Type B pancreatic cell (in vitro differentiated cells): ENCODE results near the gene RAB23. TPM values are rescaled to one million over a fixed set of nuclear protein-coding genes. Genes with fewer than 3 reads are reported as not detected.

ENCODE experiments used
- DNase-seq: peaks from one replicate; pipeline ENCODE4 v3.0.0; 2021; ENCODE audit warnings: mixed read lengths; ENCODE audit not compliant: unreplicated experiment; ENCODE audit errors: extremely low spot score
- H3K27ac Mint-ChIP-seq: 2 replicates; pipeline ENCODE4 v1.8.0; 2021; ENCODE audit warnings: mild to moderate bottlenecking, mixed read lengths
- H3K27me3 Mint-ChIP-seq: 2 replicates; pipeline ENCODE4 v1.8.0; 2021; ENCODE audit warnings: mixed read lengths
- H3K36me3 Mint-ChIP-seq: 2 replicates; pipeline ENCODE4 v1.8.0; 2021; ENCODE audit warnings: mixed read lengths
- H3K4me1 Mint-ChIP-seq: one replicate; pipeline ENCODE4 v1.8.0; 2021; ENCODE audit warnings: mixed read lengths; ENCODE audit not compliant: unreplicated experiment
- H3K4me3 Mint-ChIP-seq: 2 replicates; pipeline ENCODE4 v1.8.0; 2021; ENCODE audit warnings: mild to moderate bottlenecking, mixed read lengths
- H3K9me3 Mint-ChIP-seq: 2 replicates; pipeline ENCODE4 v1.8.0; 2021; ENCODE audit warnings: mixed read lengths
- long read RNA-seq: library from polyadenylated mRNA; unstranded; transcript quantifications from one replicate; pipeline ENCODE4 v2.0.0, GENCODE V29; 2020
- total RNA-seq: library from RNA; stranded (reverse); gene quantifications from 2 replicates; pipeline ENCODE4 v1.2.1, GENCODE V29; 2021; ENCODE audit warnings: low replicate concordance
- TF ChIP-seq, protein P1 (sequence below): fragments of 200-600 bp; sonication (generic); conservative IDR thresholded peaks from 2 replicates; pipeline ENCODE4 v1.5.0; 2021; ENCODE audit warnings: antibody characterized with exemption, mild to moderate bottlenecking

RAB23 gene
- 9.4 and 17.4 TPM in 2 replicates for total RNA-seq
- long read RNA-seq, full-length matches to known transcripts: 1 of 8 reads
- long read RNA-seq, partial matches to known transcripts: 0 of 8 reads
- long read RNA-seq, other reads (novel, unspliced or antisense): 7 of 8 reads

GRCh38 chr6:57221936-57222742 lies at the start of gene RAB23:
TSS of gene RAB23 (minus strand) at chr6:57222307. CDS start at chr6:57210380, 11,927 bp downstream.
- peak; percentile 93 for DNase-seq
- peaks cover 9% of the 10 kb centered on the region for H3K36me3 Mint-ChIP-seq
- peaks cover 39% of the 10 kb centered on the region for H3K4me1 Mint-ChIP-seq
- peak within 1 kb of the TSS; percentile 96 for H3K4me3 Mint-ChIP-seq
- peak within 1 kb of the TSS; percentile 90 for H3K27ac Mint-ChIP-seq
- TF ChIP-seq, protein P1, sequence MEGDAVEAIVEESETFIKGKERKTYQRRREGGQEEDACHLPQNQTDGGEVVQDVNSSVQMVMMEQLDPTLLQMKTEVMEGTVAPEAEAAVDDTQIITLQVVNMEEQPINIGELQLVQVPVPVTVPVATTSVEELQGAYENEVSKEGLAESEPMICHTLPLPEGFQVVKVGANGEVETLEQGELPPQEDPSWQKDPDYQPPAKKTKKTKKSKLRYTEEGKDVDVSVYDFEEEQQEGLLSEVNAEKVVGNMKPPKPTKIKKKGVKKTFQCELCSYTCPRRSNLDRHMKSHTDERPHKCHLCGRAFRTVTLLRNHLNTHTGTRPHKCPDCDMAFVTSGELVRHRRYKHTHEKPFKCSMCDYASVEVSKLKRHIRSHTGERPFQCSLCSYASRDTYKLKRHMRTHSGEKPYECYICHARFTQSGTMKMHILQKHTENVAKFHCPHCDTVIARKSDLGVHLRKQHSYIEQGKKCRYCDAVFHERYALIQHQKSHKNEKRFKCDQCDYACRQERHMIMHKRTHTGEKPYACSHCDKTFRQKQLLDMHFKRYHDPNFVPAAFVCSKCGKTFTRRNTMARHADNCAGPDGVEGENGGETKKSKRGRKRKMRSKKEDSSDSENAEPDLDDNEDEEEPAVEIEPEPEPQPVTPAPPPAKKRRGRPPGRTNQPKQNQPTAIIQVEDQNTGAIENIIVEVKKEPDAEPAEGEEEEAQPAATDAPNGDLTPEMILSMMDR: peak; percentile 57
- no peaks in the 10 kb centered on the region for H3K27me3 Mint-ChIP-seq
- peaks cover 10% of the 10 kb centered on the region for H3K9me3 Mint-ChIP-seq

DNA sequence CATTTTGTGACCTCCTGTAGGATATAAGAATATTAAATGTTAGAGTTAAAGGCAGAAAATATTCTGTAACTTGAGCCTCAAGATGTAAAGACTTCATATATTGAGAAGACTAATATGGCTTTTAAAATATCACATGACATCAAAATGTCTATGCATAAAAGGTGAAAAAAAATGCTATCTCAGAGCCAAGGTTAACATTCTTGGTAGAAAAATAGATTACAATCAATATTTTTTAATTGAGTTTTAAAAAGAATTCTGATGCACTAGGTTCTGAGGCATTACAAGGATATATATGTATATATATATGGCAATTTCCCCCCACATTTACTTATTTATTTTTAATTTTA lies 46.2 kb upstream of the RAB23 start:
- peaks cover 4% of the 10 kb centered on the region for H3K27me3 Mint-ChIP-seq
- H3K4me1 Mint-ChIP-seq: no peaks in the 10 kb centered on the region
- H3K4me3 Mint-ChIP-seq: no peak overlapping the region
- H3K36me3 Mint-ChIP-seq: no peaks in the 10 kb centered on the region
- no peak for DNase-seq
- no peaks in the 10 kb centered on the region for H3K9me3 Mint-ChIP-seq
- no peak overlapping the region for H3K27ac Mint-ChIP-seq
- TF ChIP-seq, protein P1: no peak

DNA sequence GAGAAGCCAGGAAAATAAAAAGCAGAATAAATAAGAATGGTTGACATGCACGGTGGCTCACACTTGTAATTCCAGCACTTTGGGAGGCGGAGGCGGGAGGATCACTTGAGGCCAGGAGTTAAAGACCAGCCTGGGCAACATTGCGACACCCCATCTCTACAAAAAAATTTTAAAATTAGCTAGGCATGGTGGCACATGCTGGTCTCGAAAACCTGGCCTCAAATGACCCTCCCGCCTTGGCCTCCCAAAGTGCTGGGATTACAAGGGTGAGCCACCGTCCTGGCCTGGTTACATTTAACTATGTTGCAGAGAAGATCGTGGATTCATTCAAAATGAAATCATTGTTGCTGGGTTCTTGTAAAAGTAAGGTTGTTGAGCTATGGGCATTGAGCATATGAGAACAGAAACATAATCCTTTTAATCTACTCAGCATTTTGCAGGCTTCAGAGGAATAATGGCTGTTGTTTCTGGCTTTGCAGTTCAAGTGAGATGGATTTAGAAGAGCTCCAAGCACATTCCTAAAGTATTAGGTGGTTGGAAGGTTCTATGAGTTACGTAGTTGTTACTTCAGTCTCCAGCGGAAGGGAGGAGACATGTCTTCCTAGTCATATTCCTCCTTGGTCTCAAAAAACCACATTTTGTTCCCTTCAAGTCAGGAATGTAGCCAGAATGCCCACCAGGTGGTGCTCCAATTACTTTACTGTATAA lies 45.6 kb upstream of the RAB23 start:
- TF ChIP-seq, protein P1: peak; percentile 70
- Mint-ChIP-seq H3K36me3 (no peaks in the 10 kb centered on the region), H3K4me3 (no peak overlapping the region), H3K27me3 (peaks cover 6% of the 10 kb centered on the region), H3K27ac (no peak overlapping the region), H3K4me1 (no peaks in the 10 kb centered on the region), H3K9me3 (no peaks in the 10 kb centered on the region)
- no peak for DNase-seq

GRCh38 chr6:57265755-57266221 lies 43.7 kb upstream of the RAB23 start:
- Mint-ChIP-seq H3K4me3 (no peak overlapping the region), H3K27me3 (peaks cover 4% of the 10 kb centered on the region), H3K36me3 (no peaks in the 10 kb centered on the region), H3K4me1 (no peaks in the 10 kb centered on the region), H3K27ac (no peak overlapping the region), H3K9me3 (no peaks in the 10 kb centered on the region)
- no peak for DNase-seq
- TF ChIP-seq, protein P1: no peak

DNA sequence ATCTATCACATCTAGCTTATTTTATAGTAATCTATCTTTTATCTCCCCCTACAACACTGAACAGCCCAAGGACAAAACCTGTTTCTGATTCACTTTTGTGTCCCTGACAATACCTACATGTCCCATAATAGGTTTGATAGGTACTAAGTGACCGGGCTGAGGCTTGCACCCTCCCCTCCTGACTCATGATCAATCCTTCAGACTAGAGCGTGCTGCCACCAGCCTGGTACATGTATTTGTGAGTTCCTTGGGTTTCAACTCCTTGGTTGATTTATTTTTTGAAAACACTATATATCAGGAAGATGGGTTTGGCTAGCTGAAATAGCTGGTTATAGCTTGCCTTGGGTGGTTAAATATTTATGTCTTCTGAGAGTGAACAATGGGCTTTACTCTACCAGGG lies 41.6 kb upstream of the RAB23 start:
- Mint-ChIP-seq H3K27ac (no peak overlapping the region), H3K4me1 (no peaks in the 10 kb centered on the region), H3K9me3 (no peaks in the 10 kb centered on the region), H3K36me3 (no peaks in the 10 kb centered on the region), H3K27me3 (peaks cover 4% of the 10 kb centered on the region), H3K4me3 (no peak overlapping the region)
- TF ChIP-seq, protein P1: no peak
- no peak for DNase-seq
